Epidermal melanocyte (primary cell): ENCODE data around the gene YIPF1.

Experiments used
- DNase-seq: peaks from one replicate; pipeline ENCODE4 v3.0.0; 2011; ENCODE audit warnings: low spot score; ENCODE audit not compliant: insufficient read length

YIPF1 gene

GRCh38 chr1:53889304-53890298, at the start of gene YIPF1:
Gene YIPF1 (minus strand): TSS chr1:53889797. CDS start chr1:53888937, 860 bp downstream.
- DNase-seq, result peak; percentile 82

GRCh38 chr1:53938136-53938830, 48.7 kb upstream of the YIPF1 start:
- DNase-seq, result no peak

DNA sequence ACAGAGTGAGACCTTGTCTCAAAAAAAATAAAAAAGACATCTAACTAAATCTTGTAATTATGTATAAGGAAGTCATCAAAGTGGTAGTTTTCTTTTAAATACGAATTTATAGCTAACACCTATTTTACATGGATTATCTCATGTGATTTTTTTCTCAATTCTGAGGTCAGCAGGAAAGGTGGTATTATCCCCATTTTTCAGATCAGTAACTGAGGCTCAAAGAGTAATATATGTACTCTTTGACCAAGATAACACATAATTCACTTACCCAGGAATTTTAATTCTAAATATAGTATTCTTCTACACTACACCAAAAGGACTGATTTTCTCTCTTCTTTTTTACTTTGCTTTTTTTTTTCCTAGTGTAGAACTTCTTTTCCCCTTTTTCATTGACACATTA, 46.8 kb upstream of the YIPF1 start:
- no peak for DNase-seq

GRCh38 chr1:53934170-53934765, 44.7 kb upstream of the YIPF1 start:
- no peak for DNase-seq

DNA sequence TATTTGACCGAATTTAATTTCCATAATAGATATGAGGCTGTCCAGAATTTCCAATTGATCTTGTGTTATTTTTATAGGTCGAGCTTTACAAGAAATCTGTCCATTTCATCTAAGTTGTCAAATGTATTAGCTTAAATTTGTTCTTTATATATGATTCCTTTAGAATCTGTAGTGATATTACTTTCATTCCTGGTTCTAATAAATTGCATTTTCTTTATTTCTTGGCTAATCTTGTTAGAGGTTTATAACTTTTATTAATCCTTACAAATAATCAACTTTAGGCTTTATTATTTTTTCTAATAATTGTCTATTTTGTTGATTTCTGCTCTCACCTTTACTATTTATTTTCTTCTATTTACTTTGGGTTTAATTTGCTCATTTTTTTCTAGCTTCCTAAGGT, 41.9 kb upstream of the YIPF1 start:
- no peak for DNase-seq

DNA sequence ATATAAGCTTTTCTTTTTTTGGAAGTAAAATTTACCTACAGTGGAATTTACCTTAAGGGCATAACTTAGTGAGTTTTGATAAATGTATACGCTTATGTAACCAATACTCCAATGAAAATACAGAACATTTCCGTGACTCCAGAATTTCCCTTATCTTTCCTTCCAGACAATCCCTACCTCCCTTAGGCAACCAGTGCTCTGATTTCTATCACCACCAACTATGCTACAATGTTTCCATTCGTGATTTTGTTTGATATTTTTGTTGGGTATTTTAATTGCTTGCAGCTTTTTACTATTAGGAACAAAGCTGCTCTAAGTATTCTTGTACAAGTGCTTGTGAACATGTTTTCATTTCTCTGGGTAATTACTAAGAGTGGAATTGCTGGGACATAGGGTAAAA, 41.3 kb upstream of the YIPF1 start:
- DNase-seq, result no peak

DNA sequence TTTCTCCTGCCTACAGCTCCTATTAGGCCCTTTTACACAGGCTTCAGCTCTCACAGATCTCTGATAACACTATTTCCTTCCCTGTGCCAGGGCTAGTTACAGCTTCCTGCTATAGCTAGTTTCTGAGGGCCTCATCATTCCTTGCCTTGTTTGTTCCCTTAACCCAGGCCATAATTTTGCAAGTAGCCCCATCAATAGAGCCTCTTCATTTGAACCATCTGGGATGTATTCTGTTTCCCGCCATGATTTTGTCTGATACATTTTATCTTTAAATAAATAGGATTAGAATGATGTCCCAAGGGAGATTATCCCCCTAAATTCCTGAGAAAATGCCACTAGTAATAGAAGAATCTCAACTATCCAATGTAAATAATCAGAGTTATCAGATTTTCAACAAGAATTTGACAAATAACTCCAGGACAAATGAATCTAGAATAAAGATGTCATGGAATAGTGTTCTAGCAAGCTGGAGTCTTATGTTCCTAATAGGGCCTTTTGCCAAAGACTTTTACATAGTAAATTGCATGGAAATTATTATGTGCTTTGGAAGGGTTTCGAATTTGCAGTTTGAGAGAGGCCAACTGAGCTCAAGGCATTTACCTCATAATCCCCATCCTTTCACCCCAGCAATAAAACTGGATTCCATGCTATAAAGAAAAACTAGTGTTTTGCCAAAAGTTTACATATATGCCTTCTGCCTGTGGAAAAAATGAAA, 39.8 kb upstream of the YIPF1 start:
- no peak for DNase-seq

DNA sequence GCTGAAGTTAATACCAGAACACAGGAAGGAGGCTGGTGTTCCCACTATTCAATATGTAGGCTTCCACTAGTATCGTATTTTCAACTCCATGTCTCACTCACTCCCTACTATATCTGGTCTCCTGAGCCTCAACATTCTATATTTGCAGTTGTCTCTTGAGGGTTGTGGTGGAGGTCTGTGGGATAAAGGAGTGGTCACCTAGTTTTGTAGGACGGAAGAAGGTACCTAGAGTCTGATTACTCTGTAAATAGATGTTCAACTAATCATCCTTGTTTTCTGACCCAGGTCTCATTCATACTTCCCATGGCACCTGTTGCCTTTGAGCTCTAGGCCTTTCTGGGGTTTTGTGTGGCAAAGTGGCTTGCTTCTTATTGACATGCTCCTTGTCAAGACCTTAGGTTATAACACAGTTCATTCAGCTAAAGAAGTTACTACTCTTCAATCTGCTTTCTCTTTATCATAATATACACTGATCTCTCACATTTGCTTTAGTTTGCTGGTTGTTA, 37.8 kb upstream of the YIPF1 start:
- DNase-seq, result no peak

GRCh38 chr1:53919675-53920066, 30.1 kb upstream of the YIPF1 start:
- no peak for DNase-seq

GRCh38 chr1:53918343-53918742, 28.7 kb upstream of the YIPF1 start:
- DNase-seq, result no peak

DNA sequence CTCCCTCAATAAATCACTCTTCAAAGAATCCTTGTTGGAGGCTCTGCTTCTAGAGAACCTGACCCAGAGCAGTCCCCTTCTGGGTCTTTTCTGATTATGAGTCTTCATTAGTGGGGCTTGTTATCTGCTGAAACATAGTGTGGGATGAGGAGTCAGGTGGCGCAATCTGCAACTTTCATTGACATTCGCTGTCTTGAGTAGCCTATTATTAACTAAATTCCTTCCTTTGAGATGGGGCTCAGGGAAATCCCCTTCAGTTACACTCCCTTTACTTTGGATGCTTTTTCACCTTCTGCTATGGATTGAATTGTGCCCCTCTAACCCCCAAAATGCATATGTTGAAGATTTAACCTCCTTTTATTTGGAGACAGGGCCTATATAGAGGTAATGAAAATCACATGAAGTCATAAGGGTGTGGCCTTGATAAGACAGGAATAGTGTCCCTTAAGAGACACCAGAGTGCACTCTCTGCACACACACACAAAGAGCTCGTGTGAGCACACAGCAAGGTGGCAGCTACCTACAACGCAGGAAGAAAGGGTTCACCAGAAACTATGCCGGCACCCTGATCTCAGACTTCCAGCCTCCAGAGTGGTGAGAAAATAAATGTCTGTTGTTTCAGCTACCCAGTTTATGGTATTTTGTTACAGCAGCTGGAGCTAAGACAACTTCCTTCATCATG, 23.9 kb upstream of the YIPF1 start:
- no peak for DNase-seq

- DNase-seq, result no peak
Measured at GRCh38 chr1:53911442-53911841, 21.8 kb upstream of the YIPF1 start.

GRCh38 chr1:53909946-53910345, 20.3 kb upstream of the YIPF1 start:
- DNase-seq, result no peak

DNA sequence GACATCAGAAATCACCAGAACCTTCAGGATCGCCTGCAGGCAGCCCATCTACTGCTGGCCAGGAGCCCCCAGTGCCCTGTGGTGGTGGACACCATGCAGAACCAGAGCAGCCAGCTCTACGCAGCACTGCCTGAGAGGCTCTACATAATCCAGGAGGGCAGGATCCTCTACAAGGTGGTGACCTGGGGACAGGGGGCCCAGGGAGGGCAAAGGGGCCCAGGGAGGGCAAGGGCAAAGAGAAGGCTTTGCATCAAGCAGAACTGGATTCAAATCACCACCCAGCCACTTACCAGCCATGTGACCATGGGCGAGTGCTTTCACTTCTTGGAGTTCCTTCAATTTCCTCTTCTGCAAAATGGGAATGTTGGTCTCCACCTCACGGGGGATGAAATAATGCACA, 16.5 kb upstream of the YIPF1 start:
- DNase-seq, result no peak

GRCh38 chr1:53905509-53905908, 15.9 kb upstream of the YIPF1 start:
- no peak for DNase-seq

- no peak for DNase-seq
Measured at GRCh38 chr1:53902235-53903138, 12.9 kb upstream of the YIPF1 start.

DNA sequence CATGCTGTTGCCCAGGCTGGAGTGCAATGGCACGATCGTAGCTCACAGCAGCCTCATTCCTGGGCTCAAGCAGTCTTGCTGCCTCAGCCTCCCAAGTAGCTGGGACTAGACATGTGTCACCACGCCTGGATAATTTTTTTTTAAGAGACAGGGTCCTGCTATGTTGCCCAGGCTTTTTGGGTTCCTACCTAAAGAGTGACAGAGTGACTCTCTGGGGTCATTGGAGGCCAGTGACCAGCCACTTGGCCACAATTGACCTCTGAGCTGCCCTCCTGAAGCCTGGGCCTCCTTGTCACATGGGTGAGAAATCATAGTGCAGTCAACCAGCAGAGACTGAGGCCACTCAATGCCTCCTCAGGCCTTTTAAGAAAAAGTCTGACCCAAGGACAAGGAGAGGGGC, 10.1 kb upstream of the YIPF1 start:
- no peak for DNase-seq

- no peak for DNase-seq
Measured at GRCh38 chr1:53899206-53899628, 9.6 kb upstream of the YIPF1 start.

- DNase-seq, result peak; percentile 53
Measured at GRCh38 chr1:53896635-53897229, 7.1 kb upstream of the YIPF1 start.
